ENCODE results near the gene FER.
"Not testable (repeated sequence)": the region's sequence is repeated elsewhere in the genome, so short reads cannot be mapped to it uniquely, and the experiment has no call there.

FER gene

DNA sequence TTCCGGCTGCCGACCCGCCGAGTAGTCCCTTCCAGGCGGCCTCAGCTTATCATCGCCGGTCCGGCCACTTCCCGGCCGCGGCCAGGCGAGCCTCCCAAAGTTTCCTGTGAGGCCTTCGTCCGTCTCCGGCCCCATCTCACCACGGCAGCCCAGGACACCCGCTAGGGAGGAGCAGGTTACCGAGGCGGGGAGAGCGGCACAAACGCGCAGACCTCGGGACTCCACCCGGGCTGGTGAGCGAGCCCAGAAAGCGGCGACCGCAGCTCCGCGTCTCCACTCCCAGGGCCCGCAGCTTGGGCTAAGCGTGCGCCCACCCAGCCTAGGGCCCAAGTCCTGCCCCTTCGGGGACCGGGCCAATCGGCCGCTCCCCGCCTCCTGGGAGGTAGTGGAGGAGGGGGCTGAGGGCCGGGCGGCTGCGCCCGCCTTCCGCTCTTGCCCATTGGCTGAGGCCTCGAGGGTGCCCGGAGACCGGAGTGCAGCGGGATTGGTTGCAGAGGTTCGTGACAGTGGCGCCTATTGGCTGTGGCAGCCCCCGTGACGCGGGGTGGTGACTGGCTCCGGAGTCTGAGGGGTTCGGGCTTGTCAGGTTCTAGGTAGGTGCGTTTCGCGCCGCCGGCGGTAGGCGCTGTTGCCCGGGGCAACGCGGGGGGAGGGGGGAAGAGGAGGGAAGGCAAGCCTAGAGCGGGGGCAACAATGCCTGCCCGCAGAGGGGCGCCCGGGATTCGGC lies 867 bp downstream of the FER start:
- DNase-seq = peak; percentile 97

DNA sequence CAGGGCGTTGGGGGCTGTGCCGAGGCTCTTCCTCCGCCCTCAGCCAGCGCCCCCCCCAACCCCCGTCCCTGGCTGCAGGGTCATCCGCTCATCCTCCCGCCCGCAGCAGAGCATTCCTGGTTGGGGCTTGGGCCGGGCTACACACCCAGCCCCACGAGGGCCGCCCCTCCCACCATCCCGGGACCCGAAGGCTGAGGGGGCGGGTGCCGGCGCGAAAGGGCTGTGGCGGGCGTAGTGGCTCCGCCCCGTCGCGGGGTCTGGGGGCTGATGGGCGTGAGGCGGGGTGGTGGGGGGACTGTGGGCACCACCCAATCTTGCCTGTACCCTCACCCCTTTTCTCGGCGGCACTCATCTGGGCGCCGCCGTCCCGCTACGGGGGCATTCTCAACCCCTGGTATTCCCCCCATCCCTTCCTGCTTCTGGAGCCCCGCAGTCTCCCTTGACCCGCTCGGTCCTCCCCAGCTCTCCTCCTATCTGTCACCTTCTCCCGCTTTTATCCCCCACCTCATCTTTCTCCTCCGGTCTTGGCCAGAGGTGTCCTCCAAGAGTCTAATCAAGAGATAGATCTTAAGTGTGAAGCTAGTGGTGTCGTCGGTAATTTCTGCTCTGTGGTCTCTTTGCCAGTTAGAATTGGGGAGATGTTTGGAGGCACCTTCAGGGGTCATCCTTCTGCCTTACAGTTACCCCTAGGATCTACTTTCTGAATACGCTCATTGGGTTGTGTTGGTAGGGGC lies 1.6 kb downstream of the FER start:
- DNase-seq = no peak

DNA sequence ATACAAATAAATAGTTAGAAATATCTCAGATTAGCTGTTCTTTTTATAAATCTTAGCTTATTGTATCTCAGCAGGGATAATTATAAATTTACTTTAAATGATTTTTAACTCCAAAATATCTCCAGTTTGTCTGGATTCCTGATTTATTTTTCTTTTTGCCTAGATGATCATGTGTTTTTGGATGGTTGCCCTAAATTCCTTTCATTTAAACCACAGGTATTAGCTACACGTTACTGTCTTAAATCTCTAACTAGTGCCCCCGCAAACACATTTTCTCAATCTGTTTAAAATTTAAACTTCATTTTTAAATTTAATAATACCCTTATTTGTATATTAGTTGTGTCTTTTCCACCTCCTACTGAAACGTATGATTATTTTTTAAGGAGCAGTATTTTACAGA lies 5.6 kb downstream of the FER start:
- no peak for DNase-seq

DNA sequence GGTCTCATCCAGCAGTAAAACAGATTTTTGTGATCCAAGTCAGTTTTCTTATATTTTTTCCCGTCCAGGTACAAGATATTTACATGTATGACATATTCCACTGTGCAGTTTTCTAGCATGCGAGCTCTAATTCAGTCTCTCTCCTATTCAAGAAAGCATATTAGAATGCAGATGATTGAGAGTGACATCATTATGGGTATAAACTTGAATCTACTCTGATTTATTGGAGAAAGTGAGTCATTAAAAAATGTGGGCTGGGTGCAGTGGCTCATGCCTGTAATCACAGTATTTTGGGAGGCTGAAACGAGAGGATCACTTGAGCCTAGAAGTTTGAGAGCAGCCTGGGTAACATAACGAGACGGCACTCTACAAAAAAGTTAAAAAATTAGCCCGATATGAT lies 6.2 kb downstream of the FER start:
- no peak for DNase-seq

DNA sequence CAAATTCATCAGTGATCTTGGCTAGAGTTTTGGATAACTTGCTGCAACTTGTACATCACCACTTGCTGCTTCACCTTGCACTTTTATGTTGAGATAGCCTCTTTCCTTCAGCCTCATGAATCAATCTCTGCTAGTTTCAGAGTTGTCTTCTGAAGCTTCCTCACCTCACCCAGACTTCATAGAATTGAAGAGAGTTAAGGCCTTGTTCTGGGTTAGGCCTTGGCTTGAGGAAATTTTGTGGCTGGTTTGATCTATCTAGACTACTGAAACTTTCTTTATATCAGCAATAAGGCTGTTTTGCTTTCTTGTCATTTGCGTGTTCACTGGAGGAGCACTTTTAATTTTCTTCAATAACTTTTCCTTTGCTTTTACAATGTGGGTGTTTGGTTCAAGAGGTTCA lies 12.8 kb downstream of the FER start:
- no peak for DNase-seq

DNA sequence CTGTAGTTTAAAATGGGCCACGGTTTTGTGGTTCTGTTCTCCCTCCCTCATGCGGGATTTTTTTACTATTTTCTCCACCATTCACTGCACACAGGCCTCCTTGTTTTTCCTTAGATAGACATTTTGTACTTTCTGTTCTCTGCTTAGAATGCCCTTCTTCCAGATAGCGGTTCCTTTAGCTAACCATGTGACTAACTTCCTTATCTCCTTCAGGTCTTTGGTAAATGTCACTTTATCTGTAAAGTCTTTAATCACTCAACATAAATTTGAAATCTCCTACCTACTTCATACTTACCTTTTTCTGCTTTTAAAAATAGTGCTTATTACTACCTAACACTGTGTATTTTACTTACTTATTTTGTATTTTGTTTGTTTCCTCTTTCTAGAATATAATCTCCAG lies 15.0 kb downstream of the FER start:
- no peak for DNase-seq

DNA sequence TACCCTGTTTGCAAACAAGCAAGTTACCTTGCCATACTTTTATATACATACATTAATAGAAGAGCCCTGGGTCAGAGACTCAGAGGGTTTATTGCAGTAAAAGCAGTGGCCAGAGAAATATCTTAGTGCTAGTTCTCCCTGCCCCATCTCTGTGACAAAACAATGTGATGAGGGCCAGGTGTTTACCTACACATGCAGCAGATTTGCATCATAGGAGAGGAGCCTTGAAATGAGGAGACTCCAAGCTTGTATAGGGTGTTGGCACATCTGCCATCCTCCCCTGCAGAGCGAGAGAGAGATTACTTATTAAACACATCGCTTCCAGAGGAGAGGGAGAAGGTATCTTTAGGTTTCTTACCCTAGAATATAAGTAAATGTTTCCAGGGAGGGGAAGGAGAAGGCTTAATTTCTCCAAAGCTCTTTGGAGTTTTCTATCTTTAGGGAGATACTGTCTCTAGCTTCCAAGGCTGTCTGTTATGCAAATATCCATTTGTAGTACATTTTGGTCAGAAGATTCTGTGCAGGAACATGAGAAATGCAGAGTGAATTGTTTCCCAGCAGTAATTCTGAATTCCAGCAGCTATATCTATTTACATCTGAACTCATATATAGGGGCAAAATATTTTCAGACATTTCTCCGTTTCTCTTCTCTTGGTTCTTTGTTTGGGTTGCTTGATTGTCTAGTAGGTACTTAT lies 15.7 kb downstream of the FER start:
- DNase-seq = no peak

DNA sequence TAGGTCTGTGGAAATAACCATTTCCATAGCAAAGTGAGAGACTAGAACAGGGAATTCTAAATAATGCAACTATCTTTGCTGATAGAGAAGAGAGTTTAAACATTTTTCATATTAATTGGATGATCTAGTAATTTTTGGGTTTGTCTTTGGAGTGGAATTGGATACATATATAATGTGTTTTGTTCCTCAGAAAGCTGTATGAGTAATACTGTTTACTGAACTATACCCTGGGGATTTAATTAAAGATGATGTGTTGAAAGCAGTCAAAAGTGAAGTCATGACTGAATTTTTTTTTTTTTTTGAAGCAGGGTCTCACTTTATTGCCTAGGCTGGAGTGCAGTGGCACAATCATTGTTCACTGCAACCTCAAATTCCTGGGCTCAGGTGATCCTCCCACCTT lies 17.9 kb downstream of the FER start:
- DNase-seq = no peak

DNA sequence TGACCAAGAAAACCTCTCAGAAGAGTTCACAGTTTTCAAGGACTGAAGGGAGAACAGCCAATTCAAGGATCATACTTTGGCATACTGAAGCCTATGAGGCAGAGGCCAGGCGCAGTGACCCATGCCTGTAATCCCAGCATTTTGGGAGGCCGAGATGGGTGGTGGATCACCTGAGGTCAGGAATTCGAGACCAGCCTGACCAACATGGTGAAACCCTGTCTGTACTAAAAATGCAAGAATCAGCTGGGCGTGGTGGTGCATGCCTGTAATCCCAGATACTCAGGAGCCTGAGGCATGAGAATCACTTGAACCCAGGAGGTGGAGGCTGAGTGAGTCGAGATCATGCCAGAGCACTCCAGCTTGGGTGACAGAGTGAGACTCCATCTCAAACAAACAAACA lies 19.2 kb downstream of the FER start:
- DNase-seq = not testable (repeated sequence)

DNA sequence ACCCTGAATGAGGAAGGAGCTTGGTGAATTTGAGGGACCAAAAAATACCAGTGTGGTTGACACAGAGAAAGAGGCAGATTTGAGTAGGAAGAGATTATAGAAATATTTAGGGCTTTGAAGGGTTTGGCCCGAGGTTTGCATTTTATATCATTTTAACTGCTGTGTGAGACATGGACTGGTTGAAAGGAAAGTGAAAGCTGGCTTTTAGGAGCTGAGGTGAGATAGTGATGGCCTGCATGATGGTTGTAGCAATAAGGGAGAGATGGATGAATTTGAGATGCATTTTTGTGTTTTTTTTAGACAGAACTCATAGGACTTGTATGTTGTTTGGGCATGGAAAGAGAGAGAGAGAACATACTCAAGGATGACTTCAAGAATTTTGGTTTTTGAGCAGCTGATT lies 21.7 kb downstream of the FER start:
- no peak for DNase-seq

DNA sequence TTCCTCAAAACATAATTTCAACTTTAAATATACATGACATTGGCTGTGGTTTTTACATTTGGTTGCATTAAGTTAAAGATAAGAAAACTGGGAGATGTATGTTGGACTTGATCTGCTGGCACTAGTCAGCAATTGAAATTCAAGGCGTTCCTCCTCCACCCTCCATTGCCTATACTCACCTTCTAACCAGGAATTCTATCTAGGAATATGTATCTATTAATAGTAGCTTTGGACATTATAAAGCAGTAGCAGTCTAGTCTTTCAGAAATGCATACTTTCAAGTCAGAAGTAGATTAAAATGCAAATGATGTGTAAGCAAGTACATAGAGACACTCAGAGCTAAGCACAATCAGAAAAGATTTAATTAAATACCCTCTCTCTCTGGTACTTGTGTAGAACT lies 24.9 kb downstream of the FER start:
- no peak for DNase-seq

DNA sequence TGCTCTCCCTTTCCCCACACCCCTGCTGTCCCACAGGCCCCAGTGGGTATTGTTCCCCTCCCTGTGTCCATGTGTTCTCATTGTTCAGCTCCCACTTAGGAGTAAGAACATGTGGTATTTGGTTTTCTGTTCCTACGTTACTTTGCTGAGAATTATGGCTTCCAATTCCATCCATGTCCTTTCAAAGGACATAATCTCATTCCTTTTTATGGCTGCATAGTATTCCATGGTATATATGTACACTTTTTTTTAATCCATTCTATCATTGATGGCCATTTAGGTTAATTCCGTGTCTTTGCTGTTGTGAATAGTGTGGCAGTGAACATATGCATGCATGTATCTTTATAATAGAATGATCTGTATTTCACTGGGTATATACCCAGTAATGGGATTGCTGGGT lies 25.6 kb downstream of the FER start:
- DNase-seq = no peak

DNA sequence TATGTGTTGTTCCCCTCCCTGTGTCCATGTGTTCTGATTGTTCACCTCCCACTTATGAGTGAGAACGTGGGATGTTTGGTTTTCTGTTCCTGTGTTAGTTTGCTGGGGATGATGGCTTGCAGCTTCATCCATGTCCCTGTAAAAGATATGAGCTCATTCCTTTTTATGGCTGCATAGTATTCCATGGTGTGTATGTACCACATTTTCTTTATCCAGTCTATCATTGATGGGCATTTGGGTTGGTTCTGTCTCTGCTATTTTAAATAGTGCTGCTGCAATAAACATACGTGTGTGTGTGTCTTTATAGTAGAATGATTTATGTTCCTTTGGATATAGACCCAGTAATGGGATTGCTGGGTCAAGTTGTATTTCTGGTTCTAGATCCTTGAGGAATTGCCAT lies 26.4 kb downstream of the FER start:
- DNase-seq = not testable (repeated sequence)

DNA sequence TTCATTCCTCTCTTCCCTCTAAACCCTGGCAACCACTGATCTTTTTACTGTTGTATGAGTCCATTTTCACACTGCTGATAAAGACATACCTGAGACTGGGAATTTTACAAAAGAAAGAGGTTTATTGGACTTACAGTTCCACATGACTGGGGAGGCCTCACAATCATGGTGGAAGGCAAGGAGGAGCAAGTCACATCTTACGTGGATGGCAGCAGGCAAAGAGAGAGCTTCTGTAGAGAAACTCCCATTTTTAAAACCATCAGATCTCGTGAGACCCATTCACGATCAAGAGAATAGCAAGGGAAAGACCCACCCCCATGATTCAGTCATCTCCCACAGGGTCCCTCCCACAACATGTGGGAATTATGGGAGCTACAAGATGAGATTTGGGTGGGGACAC lies 29.9 kb downstream of the FER start:
- DNase-seq = not testable (repeated sequence)

DNA sequence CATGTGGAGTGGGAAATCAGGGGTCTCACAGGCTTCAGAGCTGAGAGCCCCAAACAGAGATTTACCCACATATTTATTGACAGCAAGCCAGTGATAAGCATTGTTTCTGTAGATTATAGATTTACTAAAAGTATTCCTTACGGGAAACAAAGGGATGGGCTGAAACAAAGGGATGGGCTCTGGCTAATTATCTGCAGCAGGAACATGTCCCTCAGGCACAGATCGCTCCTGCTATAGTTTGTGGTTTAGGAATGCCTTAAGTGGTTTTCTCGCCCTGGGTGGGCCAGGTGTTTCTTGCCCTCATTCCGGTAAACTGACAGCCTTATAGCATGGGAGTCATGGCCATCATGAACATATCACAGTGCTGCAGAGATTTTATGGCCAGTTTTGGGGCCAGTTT lies 36.9 kb downstream of the FER start:
- not testable (repeated sequence) for DNase-seq

DNA sequence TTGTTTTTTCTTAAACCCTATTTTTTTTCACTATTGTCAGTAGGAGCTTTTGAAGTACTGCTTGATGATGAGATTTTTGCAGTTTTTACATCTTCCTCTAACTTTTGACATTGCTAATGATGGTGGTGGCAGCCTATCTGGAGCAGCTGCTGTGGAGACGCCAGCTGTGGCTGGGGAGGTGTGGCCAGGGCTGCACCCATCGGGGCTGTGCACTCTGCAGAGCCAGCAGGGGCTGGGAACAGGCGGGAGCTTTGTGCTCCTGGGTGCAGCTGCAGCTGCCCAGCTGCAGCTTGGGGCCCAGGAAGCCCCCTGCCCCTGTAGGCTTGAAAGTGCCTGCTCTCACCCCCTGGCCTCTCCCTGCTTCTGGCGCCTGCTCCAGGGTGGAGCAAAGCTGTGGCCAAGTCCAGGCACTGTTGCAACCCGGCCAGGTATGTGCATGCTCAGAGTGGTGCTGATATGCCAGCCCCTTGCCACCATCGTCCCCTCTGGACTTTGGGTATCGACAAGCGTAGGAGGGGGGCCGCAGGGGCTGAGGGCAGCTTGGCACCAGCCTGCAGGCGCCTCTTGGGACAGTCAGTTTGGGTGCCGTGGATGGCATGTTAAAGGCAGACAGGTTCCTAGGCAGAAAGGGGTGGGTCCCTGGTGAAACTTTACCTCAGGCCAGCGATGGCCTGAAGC lies 39.2 kb downstream of the FER start:
- DNase-seq = no peak

DNA sequence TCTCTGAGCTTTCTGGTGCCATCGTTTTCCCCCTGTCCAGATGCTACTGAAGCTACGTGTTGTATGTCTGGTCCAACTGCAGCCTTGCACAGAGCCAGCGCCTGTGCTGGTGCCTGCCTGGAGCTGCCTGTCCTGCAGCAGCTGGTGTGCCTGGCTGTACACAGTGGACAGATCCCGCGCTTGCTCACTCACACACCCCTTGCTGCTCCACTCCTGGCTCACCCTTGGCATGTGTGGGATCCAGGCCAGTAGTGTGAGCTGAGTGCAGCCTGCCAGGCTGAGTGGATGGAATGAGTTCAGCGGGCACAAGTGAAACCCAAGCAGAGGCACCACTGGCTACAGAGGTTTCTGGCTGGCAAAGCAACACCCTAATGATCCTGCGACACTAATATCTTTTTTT lies 40.4 kb downstream of the FER start:
- DNase-seq = no peak

DNA sequence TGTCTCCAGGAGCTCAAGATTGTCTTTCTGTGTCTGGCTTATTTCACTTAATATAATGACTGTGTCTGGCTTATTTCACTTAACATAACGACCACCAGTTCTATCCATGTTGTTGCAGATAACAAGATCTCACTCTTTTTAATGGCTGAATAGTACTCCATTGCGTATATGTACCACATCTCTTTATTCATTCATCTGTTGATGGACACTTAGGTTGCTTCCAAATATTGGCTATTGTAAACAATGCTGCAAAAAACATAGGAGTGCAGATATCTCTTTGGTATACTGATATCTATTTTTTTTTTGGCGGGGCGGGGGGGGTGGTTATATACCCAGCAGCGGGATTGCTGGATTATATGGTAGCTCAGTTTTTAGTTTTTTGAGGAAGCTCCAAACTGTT lies 45.5 kb downstream of the FER start:
- no peak for DNase-seq

DNA sequence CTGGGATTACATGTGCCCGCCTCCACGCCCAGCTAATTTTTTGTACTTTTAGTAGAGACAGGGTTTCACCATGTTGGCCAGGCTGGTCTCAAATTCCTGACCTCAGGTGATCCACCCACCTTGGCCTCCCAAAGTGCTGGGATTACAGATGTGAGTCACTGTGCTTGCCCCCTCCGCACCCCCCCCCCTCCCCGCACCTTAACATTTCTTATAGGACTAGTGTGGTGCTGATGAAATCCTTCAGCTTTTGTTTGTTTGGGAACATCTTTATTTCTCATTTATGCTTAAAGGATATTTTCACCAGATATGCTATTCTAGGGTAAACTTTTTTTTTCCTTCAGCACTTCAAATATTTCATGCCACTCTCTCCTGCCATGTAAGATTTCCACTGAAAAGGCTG lies 46.7 kb downstream of the FER start:
- not testable (repeated sequence) for DNase-seq

DNA sequence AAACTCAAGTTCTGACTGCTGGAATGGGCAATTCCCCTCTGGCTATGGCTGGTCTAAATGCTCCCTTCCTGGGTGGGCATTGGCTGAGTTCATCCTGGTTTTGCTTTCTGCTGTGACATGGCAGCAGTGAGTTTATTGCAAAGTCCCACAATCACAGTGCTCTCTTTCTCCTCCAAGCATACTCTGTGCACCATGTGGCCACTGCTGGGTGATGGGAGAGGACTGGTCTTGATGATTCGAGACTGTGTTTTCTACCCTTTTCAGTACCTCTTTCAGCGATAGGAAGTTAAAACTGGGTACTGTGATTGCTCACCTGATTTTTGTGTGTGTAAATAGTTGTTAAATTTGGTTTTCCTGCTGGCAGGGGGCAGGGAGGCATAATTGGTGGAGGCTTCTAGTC lies 49.7 kb downstream of the FER start:
- no peak for DNase-seq

DNA sequence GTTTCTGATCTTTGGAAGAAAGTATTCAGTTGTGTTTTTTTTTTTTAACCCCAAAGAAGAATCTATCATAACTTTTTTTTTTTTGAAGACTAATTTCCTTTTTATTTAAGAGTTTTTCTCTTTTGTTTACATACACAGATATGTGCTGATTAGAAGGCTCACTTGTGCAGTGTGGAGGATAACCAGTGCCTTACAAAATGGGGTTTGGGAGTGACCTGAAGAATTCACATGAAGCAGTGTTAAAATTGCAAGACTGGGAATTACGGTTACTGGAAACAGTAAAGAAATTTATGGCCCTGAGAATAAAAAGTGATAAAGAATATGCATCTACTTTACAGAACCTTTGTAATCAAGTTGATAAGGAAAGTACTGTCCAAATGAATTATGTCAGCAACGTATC lies 50.3 kb downstream of the FER start:
- no peak for DNase-seq

DNA sequence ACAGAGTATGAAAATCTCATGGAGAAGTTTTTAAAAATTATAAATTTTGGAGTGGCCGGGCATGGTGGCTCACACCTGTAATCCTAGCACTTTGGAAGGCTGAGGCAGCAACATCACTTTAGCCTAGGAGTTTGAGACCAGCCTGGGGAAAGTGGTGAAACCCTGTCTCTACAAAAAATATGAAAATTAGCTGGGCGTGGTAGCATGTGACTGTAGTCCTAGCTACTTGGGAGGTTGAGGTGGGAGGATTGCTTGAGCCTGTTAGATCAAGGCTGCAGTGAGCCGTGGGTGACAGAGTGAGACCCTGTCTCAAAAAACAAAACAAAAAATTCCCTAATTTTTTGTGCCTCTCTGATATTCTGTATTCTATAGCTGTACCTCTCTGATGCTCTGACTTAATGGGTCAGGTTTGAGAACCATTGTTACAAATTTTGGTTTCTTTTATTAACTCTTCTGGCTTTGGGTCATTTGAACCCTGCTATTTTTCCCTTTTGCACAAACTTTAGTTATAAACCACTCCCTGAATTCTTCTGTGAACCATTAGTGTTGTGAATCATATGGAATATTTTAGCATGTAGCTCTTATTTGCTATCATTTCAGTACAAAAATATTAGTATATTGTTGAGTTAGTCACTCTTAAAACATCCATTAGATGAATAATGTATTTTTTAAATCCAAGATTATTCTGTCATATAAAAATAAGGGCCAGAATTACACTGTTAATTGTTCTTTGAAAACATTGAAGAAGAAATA lies 51.0 kb downstream of the FER start:
- DNase-seq = no peak

DNA sequence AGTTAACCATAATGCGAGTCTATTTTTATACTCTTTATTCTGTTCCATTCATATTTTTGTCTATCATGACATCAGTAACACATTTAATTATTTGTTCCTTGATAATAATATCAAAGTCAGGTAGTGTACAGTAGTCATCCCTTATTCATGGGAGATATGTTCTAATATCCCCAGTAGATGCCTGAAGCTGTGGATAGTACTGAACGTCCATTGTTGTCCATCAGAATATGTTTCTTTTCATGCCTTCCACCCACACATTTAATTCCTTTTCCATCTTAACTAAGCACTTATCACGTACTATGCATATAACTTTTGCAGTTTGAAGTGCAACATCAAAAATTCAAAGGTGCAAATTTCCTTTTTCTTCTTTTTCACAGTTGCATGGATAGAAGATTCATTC lies 53.6 kb downstream of the FER start:
- no peak for DNase-seq
